DLD1 (cell line): ENCODE results near the gene WWTR1.

Experiments
- in situ Hi-C: cut with HindIII; loops from 2 replicates; pipeline ENCODE4 v1.10.0; 2017; ENCODE audit warnings: low sequenced_read_pairs

The WWTR1 gene

GRCh38 chr3:149506540-149506939, 151.3 kb downstream of the WWTR1 start:
- in situ Hi-C loops = no loop called here

GRCh38 chr3:149502438-149502837, 155.4 kb downstream of the WWTR1 start:
- in situ Hi-C loops = no loop called here

- in situ Hi-C loops = no loop called here
Measured at GRCh38 chr3:149501524-149501923, 156.3 kb downstream of the WWTR1 start.

GRCh38 chr3:149497966-149498670, 159.7 kb downstream of the WWTR1 start:
- in situ Hi-C loops = no loop called here

GRCh38 chr3:149496891-149497290, 160.9 kb downstream of the WWTR1 start:
- in situ Hi-C loops = no loop called here

GRCh38 chr3:149495581-149496125, 162.2 kb downstream of the WWTR1 start:
- in situ Hi-C loops = no loop called here

- in situ Hi-C loops = no loop called here
Measured at GRCh38 chr3:149494759-149495580, 162.9 kb downstream of the WWTR1 start.

- in situ Hi-C loops = no loop called here
Measured at GRCh38 chr3:149494022-149494758, 163.6 kb downstream of the WWTR1 start.

GRCh38 chr3:149493315-149494021, 164.4 kb downstream of the WWTR1 start:
- in situ Hi-C loops = no loop called here

GRCh38 chr3:149490260-149490971, 167.4 kb downstream of the WWTR1 start:
- in situ Hi-C loops = no loop called here

GRCh38 chr3:149489060-149489690, 168.7 kb downstream of the WWTR1 start:
- in situ Hi-C loops = no loop called here

- in situ Hi-C loops = no loop called here
Measured at GRCh38 chr3:149487598-149488197, 170.1 kb downstream of the WWTR1 start.

GRCh38 chr3:149486726-149487125, 171.1 kb downstream of the WWTR1 start:
- in situ Hi-C loops = no loop called here

GRCh38 chr3:149481491-149481890, 176.3 kb downstream of the WWTR1 start:
- in situ Hi-C loops = no loop called here

GRCh38 chr3:149481056-149481455, 176.8 kb downstream of the WWTR1 start:
- in situ Hi-C loops = no loop called here

GRCh38 chr3:149480326-149481017, 177.4 kb downstream of the WWTR1 start:
- in situ Hi-C loops = no loop called here

- in situ Hi-C loops = no loop called here
Measured at GRCh38 chr3:149479621-149480325, 178.1 kb downstream of the WWTR1 start.

GRCh38 chr3:149476225-149476624, 181.6 kb downstream of the WWTR1 start:
- in situ Hi-C loops = no loop called here
